DMS 273 (cell line): Measurements from ENCODE around the gene STARD13.
A peak's percentile ranks its signal among the peaks of the same experiment; 100 is the strongest.

Experiments used
- DNase-seq: peaks from one replicate; lab custom pipeline; 2025; ENCODE audit not compliant: unreplicated experiment; lab: John Stamatoyannopoulos, UW

Gene STARD13

GRCh38 chr13:33285420-33286124, at the start of gene STARD13:
Gene STARD13, minus strand, starts transcription at chr13:33285755. Its CDS starts 117 bp downstream, at chr13:33285638.
- DNase-seq = peak; percentile 56

- DNase-seq = no peak
Measured at GRCh38 chr13:33334831-33335230, 49.3 kb upstream of the STARD13 start.

GRCh38 chr13:33331962-33332361, 46.4 kb upstream of the STARD13 start:
- no peak for DNase-seq

DNA sequence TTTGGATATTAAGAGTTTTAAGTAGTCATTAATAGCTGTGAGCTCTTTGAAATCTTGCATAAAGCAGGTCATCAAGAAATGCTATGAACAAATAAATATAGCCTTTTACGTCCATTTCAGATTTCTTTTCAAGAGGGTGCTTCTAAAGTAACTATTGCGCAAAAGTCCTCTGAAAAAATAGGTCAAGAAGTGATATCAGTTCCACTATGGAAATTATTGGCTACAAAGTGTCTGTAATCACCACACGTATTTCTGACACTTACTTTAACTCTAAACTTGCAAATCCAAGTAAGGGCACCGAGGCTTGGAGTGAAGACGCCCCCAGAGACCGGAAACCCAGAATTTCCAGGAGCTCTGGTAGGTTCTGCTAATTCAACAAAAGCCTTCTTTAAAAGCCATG, 44.9 kb upstream of the STARD13 start:
- DNase-seq = no peak

DNA sequence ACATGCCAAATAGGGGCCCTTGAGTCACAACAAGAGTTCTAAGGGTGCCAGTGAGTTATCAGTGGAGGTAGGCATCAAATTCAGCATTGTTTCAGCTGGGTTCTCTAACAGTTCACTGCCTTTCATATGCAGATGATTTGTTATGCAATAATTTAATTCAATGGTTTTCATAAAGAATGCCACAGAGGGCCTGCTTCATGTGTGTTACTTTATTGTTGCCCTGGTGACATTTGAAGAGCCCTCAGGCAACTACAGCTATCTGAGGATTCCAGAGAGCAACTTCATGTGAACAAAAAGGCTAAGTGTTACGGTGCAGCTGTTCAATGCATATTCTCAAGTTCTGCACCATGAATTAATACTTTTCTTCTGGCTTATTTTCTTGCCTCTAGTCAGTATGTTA, 43.1 kb upstream of the STARD13 start:
- no peak for DNase-seq

GRCh38 chr13:33326723-33327122, 41.2 kb upstream of the STARD13 start:
- no peak for DNase-seq

- no peak for DNase-seq
Measured at GRCh38 chr13:33326246-33326645, 40.7 kb upstream of the STARD13 start.

GRCh38 chr13:33323801-33324510, 38.4 kb upstream of the STARD13 start:
- DNase-seq = peak; percentile 83

GRCh38 chr13:33322965-33323668, 37.6 kb upstream of the STARD13 start:
- DNase-seq = peak; percentile 34

- no peak for DNase-seq
Measured at GRCh38 chr13:33322543-33322809, 36.9 kb upstream of the STARD13 start.

GRCh38 chr13:33321686-33322542, 36.4 kb upstream of the STARD13 start:
- DNase-seq = peak; percentile 2

DNA sequence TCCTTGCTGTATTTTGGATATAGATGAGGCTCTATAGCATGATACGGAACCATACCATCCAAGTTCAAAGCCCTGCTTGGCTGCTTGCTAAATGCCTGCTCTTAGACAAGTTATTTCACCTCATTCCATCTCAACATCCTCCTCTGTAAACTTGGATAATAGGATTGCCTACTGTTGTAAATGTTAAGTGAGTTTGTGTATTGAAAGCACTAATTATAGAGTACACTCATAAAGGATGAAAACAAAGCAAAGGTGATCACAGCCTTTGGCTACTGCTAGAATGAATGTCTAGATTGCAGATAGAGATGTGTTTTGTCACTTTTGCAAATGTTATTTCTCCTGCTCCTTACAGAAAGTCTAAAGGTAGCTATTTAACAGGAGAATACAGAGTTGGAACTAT, 34.3 kb upstream of the STARD13 start:
- no peak for DNase-seq

GRCh38 chr13:33318744-33319143, 33.2 kb upstream of the STARD13 start:
- DNase-seq = no peak

GRCh38 chr13:33318037-33318436, 32.5 kb upstream of the STARD13 start:
- no peak for DNase-seq

DNA sequence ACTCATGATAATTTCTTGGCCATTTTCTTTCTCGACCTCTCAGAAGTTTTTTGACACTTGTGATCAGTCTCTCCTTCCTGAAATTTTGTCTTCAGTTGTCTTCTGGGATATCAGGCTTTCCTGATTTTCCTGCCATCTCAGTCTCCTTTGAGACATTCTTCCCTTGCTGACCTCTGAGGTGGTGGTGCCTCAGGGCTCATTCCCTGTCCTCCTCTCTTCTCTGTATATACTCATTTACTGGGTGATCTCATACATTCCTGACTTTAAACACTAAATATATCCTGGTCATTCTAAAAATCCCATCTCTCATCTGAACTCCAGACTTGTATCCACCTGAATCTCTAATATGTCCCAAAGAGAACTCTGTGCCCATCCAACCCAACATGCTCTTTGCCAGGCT, 31.3 kb upstream of the STARD13 start:
- DNase-seq = no peak

- no peak for DNase-seq
Measured at GRCh38 chr13:33313504-33313903, 27.9 kb upstream of the STARD13 start.

- no peak for DNase-seq
Measured at GRCh38 chr13:33312861-33313212, 27.3 kb upstream of the STARD13 start.

- DNase-seq = peak; percentile 4
Measured at GRCh38 chr13:33312150-33312860, 26.8 kb upstream of the STARD13 start.

DNA sequence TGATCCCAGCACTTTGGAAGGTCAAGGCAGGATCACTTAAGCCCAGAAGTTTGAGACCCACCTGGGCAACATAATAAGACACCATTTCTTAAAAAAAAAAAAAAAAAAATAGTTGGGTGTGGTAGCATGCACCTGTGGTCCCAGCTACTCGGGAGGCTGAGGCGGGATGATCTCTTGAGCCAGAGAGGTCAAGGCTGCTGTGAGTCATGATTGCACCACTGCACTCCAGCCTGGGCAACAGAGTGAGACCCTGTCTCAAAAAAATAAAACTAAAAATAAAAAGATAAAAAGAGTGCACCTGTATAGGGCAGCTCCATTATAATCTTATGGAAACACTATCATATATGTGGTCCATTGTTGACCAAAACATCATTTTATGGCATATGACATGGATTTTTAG, 25.5 kb upstream of the STARD13 start:
- DNase-seq = no peak

DNA sequence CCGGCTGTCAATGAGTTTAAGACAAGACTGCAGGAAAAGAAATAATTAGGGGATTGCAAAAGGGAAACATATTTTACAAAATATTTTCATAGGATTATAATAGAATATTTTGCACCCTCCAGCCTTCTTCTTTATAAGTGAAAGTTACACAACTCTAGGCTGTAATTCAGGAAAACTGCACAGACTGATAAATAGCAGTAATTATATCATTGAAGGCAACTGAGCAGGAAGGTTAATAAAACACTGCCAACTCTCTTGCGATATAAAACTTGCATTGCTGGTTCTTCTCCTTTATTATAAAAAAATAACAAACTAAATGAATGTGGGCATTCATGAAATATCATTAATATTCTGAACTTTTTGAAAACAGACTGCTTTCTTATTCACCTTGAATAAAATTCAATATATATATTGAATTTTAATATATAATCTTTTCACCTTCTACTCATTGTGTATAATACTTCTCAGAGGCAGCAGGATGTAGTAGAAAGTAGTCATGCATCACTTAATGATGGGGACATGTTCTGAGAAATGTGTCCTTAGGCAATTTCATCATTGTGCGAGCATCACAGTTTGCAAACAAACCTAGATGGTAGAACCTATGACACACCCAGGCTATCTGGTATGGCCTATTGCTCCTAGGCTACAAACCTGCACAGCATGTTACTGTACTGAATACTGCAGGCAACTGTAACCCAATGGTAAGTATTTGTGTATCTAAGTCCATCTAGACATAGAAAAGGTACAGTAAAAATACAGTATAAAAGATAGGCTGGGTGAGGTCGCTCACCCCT, 24.9 kb upstream of the STARD13 start:
- DNase-seq = no peak
